ENCODE measurements around the gene KLHL18.
A peak's percentile ranks its signal among the peaks of the same experiment; 100 is the strongest.

Gene KLHL18

DNA sequence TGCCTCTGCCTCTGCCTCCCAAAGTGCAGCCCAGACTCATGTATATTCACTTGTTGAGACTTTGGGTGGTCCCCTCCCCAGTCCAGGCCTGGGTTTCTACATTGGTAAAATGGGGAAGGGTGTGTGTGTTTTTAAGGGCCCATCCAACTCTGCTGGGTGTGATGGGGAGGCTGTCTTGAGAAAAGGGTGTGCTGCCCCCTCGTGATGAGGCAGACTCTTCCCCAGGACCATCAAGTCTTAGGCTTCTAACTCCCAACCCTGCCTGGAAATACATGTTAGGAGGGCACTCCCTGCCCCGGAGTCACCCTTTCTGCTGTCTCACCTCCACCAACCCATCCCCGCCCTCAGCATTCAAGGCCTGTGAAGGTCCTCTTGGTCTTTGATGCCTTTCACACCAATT lies 93.6 kb downstream of the KLHL18 start:
- no peaks in the 10 kb centered on the region for H3K27me3 ChIP-seq (ENCODE audit: control insufficient read depth, insufficient read depth, low read length, poor library complexity, severe bottlenecking)
- H3K27ac ChIP-seq (ENCODE audit: insufficient read depth, low read depth, low read length, poor library complexity, severe bottlenecking): no peak overlapping the region
- no peaks in the 10 kb centered on the region for H3K9me3 ChIP-seq (ENCODE audit: control insufficient read depth, low read length)
- peaks cover 4% of the 10 kb centered on the region for H3K4me1 ChIP-seq (ENCODE audit: control insufficient read depth, insufficient read depth, low read length)
- H3K36me3 ChIP-seq (ENCODE audit: control insufficient read depth, insufficient read depth, low read length): no peaks in the 10 kb centered on the region
- WGBS, 2 experiments: 79 to 85% methylated on average over 3 of the region's 3 CpGs
- no peak overlapping the region for H3K4me3 ChIP-seq (ENCODE audit: insufficient read depth, low read depth, low read length)

DNA sequence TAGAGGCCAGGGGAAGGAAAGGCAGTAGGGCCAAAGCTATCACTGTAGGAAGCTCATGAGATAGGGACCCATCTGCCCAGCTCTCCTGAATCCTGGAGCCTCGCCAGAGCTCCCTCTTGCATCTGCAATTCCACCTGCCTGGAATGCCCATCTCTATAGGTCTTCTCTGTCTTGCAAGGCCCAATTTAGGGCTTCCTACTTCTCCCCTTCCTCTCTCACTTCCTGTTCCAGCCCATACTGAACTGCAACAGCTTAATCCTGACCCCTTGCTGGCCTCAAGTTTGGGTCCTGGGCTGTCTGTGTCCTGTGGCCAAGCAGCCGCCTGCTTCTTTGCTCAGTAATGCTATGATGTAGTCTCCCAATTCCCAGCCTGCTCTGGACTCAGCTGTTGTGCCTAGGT lies 94.4 kb downstream of the KLHL18 start:
- 84 to 87% methylated on average over 2 of the region's 2 CpGs for WGBS, 2 experiments
- Histone ChIP-seq H3K4me3 (ENCODE audit: insufficient read depth, low read depth, low read length) (no peak overlapping the region), H3K36me3 (ENCODE audit: control insufficient read depth, insufficient read depth, low read length) (no peaks in the 10 kb centered on the region), H3K4me1 (ENCODE audit: control insufficient read depth, insufficient read depth, low read length) (peaks cover 7% of the 10 kb centered on the region), H3K9me3 (ENCODE audit: control insufficient read depth, low read length) (no peaks in the 10 kb centered on the region), H3K27ac (ENCODE audit: insufficient read depth, low read depth, low read length, poor library complexity, severe bottlenecking) (no peak overlapping the region), H3K27me3 (ENCODE audit: control insufficient read depth, insufficient read depth, low read length, poor library complexity, severe bottlenecking) (no peaks in the 10 kb centered on the region)

- H3K36me3 ChIP-seq (ENCODE audit: control insufficient read depth, insufficient read depth, low read length): no peaks in the 10 kb centered on the region
- no peak overlapping the region for H3K27ac ChIP-seq (ENCODE audit: insufficient read depth, low read depth, low read length, poor library complexity, severe bottlenecking)
- no peaks in the 10 kb centered on the region for H3K27me3 ChIP-seq (ENCODE audit: control insufficient read depth, insufficient read depth, low read length, poor library complexity, severe bottlenecking)
- H3K9me3 ChIP-seq (ENCODE audit: control insufficient read depth, low read length): no peaks in the 10 kb centered on the region
- peaks cover 7% of the 10 kb centered on the region for H3K4me1 ChIP-seq (ENCODE audit: control insufficient read depth, insufficient read depth, low read length)
- H3K4me3 ChIP-seq (ENCODE audit: insufficient read depth, low read depth, low read length): no peak overlapping the region
Measured at GRCh38 chr3:47378869-47379268, 96.1 kb downstream of the KLHL18 start.

DNA sequence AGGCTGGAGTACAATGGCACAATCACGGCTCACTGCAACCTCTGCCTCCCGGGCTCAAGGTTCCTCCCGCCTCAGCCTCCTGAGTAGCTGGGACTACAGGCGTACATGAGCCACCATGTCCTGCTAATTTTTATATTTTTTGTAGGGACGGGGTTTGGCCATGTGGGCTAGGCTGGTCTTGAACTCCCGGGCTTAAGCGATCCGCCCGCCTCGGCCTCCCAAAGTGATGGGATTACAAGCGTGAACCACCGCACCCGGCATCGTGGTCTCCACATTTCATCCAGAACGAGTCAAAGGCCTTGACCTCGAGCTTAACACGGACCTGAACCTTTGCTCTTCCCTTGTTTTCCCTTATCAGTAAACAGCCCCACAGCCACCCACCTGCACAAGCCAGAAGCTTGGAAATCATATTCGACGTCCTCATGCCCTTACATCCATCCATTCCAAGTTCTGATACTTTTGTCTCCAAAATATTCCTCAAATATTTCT lies 96.7 kb downstream of the KLHL18 start:
- Histone ChIP-seq H3K9me3 (ENCODE audit: control insufficient read depth, low read length) (no peaks in the 10 kb centered on the region), H3K27ac (ENCODE audit: insufficient read depth, low read depth, low read length, poor library complexity, severe bottlenecking) (no peak overlapping the region), H3K36me3 (ENCODE audit: control insufficient read depth, insufficient read depth, low read length) (no peaks in the 10 kb centered on the region), H3K27me3 (ENCODE audit: control insufficient read depth, insufficient read depth, low read length, poor library complexity, severe bottlenecking) (no peaks in the 10 kb centered on the region), H3K4me3 (ENCODE audit: insufficient read depth, low read depth, low read length) (peak overlapping the region; percentile 68), H3K4me1 (ENCODE audit: control insufficient read depth, insufficient read depth, low read length) (peaks cover 7% of the 10 kb centered on the region)
- WGBS, 2 experiments: 95% methylated on average over 19 of the region's 19 CpGs

- peak overlapping the region; percentile 68 for H3K4me3 ChIP-seq (ENCODE audit: insufficient read depth, low read depth, low read length)
- 19 to 21% methylated on average over 23 of the region's 23 CpGs for WGBS, 2 experiments
- no peaks in the 10 kb centered on the region for H3K36me3 ChIP-seq (ENCODE audit: control insufficient read depth, insufficient read depth, low read length)
- peak overlapping the region; percentile 86 for H3K27ac ChIP-seq (ENCODE audit: insufficient read depth, low read depth, low read length, poor library complexity, severe bottlenecking)
- no peaks in the 10 kb centered on the region for H3K9me3 ChIP-seq (ENCODE audit: control insufficient read depth, low read length)
- H3K4me1 ChIP-seq (ENCODE audit: control insufficient read depth, insufficient read depth, low read length): peaks cover 7% of the 10 kb centered on the region
- no peaks in the 10 kb centered on the region for H3K27me3 ChIP-seq (ENCODE audit: control insufficient read depth, insufficient read depth, low read length, poor library complexity, severe bottlenecking)
Measured at GRCh38 chr3:47380026-47380600, 97.4 kb downstream of the KLHL18 start.

DNA sequence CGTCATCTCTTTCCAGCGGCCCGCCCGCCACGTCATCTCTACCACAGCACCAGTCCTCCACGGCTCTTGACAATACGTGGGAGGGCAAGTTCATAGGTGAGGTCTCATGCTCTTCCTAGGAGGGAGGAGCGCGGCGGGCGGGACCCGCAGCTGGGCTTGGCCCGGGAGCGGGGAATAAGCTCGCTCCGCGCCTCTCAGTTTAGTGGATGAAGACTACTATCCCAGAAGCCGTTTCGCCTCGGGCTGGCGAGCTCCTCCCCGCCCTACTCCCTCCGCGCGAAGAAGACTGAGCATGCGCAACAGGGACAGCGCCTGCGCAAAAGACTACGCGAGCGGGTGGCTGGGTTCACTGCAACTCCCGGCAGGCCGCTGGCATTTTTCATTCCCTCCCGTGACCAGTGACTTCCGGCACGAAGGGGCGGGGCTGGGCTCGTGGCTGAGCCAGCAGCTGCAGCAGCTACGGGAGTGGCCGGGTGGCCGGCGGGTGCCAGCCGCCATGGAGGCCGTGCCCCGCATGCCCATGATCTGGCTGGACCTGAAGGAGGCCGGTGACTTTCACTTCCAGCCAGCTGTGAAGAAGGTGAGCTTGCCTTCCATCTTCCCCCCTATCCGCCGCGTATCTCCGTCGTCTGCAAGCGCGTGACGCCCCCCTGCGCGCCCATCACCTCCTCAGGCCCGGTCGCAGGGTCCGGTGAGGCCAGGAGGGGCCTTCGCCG lies 98.0 kb downstream of the KLHL18 start, which contains the start of gene PTPN23:
Gene PTPN23, plus strand, starts transcription at position 421 of the 716 bp plus-strand sequence. Its CDS starts 76 bp downstream, at position 497.
- Histone ChIP-seq H3K4me3 (ENCODE audit: insufficient read depth, low read depth, low read length) (peak within 1 kb of the TSS; percentile 68), H3K27me3 (ENCODE audit: control insufficient read depth, insufficient read depth, low read length, poor library complexity, severe bottlenecking) (no peaks in the 10 kb centered on the region), H3K9me3 (ENCODE audit: control insufficient read depth, low read length) (no peaks in the 10 kb centered on the region), H3K27ac (ENCODE audit: insufficient read depth, low read depth, low read length, poor library complexity, severe bottlenecking) (peak within 1 kb of the TSS; percentile 86), H3K36me3 (ENCODE audit: control insufficient read depth, insufficient read depth, low read length) (no peaks in the 10 kb centered on the region), H3K4me1 (ENCODE audit: control insufficient read depth, insufficient read depth, low read length) (peaks cover 7% of the 10 kb centered on the region)
- WGBS, 2 experiments: 0% methylated on average over 61 of the region's 61 CpGs

DNA sequence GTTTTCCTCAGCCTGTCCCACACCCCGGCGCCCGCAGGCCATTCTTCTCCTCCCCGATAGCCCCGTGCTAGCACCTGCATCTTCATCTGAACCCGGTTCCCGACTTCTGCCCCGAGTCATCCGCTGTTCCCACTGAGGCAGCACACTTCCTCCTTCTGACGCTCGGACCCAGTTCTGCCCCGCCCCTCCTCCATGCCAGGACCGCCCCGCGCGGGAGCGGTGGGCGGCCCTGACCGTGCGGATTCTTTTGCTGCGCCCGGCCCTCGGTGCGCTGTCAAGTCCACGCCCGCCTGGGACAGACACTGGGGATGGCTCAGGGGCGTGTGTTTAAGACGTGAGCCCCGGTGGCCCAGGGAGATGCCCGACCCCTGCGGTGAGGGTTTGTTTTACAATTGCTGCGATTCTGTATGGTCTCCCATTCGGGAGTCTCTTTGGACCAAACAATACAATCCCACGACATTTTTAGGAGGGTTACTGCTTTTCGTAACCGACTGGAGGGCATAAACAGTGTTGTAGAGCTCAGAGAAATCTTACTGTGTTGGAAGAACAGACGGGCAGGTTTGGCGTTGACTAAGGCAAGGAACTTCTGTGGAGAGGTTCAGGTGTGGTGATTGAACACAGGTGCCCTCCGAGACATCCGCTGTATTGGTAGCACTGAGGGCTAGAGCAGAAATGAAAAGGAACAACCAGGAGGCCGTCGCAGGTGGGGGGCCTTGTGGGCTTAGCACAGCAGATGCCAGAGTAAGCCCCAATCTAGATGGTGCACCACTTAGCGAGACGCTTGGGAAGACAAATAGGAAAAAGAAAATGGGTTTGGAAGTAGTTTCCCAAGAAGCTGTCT lies 98.8 kb downstream of the KLHL18 start:
- peak overlapping the region; percentile 68 for H3K4me3 ChIP-seq (ENCODE audit: insufficient read depth, low read depth, low read length)
- peak overlapping the region; percentile 86 for H3K27ac ChIP-seq (ENCODE audit: insufficient read depth, low read depth, low read length, poor library complexity, severe bottlenecking)
- no peaks in the 10 kb centered on the region for H3K27me3 ChIP-seq (ENCODE audit: control insufficient read depth, insufficient read depth, low read length, poor library complexity, severe bottlenecking)
- H3K4me1 ChIP-seq (ENCODE audit: control insufficient read depth, insufficient read depth, low read length): peaks cover 7% of the 10 kb centered on the region
- no peaks in the 10 kb centered on the region for H3K9me3 ChIP-seq (ENCODE audit: control insufficient read depth, low read length)
- 9 to 10% methylated on average over 44 of the region's 44 CpGs for WGBS, 2 experiments
- no peaks in the 10 kb centered on the region for H3K36me3 ChIP-seq (ENCODE audit: control insufficient read depth, insufficient read depth, low read length)

- Histone ChIP-seq H3K27me3 (ENCODE audit: control insufficient read depth, insufficient read depth, low read length, poor library complexity, severe bottlenecking) (no peaks in the 10 kb centered on the region), H3K4me3 (ENCODE audit: insufficient read depth, low read depth, low read length) (no peak overlapping the region), H3K4me1 (ENCODE audit: control insufficient read depth, insufficient read depth, low read length) (peaks cover 7% of the 10 kb centered on the region), H3K36me3 (ENCODE audit: control insufficient read depth, insufficient read depth, low read length) (no peaks in the 10 kb centered on the region), H3K27ac (ENCODE audit: insufficient read depth, low read depth, low read length, poor library complexity, severe bottlenecking) (no peak overlapping the region), H3K9me3 (ENCODE audit: control insufficient read depth, low read length) (no peaks in the 10 kb centered on the region)
- 90 to 91% methylated on average over 4 of the region's 4 CpGs for WGBS, 2 experiments
Measured at GRCh38 chr3:47384425-47384824, 101.7 kb downstream of the KLHL18 start.

- Histone ChIP-seq H3K4me3 (ENCODE audit: insufficient read depth, low read depth, low read length) (no peak overlapping the region), H3K27ac (ENCODE audit: insufficient read depth, low read depth, low read length, poor library complexity, severe bottlenecking) (no peak overlapping the region), H3K36me3 (ENCODE audit: control insufficient read depth, insufficient read depth, low read length) (no peaks in the 10 kb centered on the region), H3K4me1 (ENCODE audit: control insufficient read depth, insufficient read depth, low read length) (peaks cover 3% of the 10 kb centered on the region), H3K27me3 (ENCODE audit: control insufficient read depth, insufficient read depth, low read length, poor library complexity, severe bottlenecking) (no peaks in the 10 kb centered on the region), H3K9me3 (ENCODE audit: control insufficient read depth, low read length) (no peaks in the 10 kb centered on the region)
- 92 to 93% methylated on average over 4 of the region's 4 CpGs for WGBS, 2 experiments
Measured at GRCh38 chr3:47385007-47385406, 102.3 kb downstream of the KLHL18 start.

DNA sequence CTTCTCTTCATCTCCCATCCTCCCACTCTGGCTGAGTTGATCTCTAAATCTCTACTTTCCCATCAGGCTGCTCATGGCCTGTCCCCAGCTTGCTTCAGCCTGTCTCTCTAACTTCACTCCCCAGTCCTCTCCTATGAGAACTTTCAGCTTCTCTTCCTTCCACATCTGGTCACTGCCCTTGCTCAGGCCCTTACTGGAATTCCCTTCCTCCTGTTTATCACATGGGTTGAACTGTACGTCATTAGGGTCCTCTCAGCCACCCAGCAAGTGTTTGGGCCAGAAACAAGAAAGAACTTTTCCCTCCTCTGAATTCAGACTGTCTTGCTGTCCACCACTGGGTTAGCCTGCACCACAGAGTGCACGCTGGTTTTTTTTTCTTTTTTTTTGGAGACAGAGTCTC lies 103.1 kb downstream of the KLHL18 start:
- H3K36me3 ChIP-seq (ENCODE audit: control insufficient read depth, insufficient read depth, low read length): no peaks in the 10 kb centered on the region
- H3K9me3 ChIP-seq (ENCODE audit: control insufficient read depth, low read length): no peaks in the 10 kb centered on the region
- H3K4me3 ChIP-seq (ENCODE audit: insufficient read depth, low read depth, low read length): no peak overlapping the region
- 92 to 93% methylated on average over 2 of the region's 2 CpGs for WGBS, 2 experiments
- H3K27me3 ChIP-seq (ENCODE audit: control insufficient read depth, insufficient read depth, low read length, poor library complexity, severe bottlenecking): no peaks in the 10 kb centered on the region
- peaks cover 3% of the 10 kb centered on the region for H3K4me1 ChIP-seq (ENCODE audit: control insufficient read depth, insufficient read depth, low read length)
- H3K27ac ChIP-seq (ENCODE audit: insufficient read depth, low read depth, low read length, poor library complexity, severe bottlenecking): no peak overlapping the region

Measured in ectodermal cell (in vitro differentiated cells).